Gastroesophageal sphincter (tissue), 3 donors: ENCODE data around the gene SLC35F4.

ENCODE experiments used
- POLR2A ChIP-seq, 2 donors: fragments of 450-650 bp; IDR thresholded peaks; one replicate each; pipeline ENCODE4 v1.6.1; 2017; ENCODE audit warnings: antibody characterized with exemption in 2 of 2, mild to moderate bottlenecking in 2 of 2, moderate library complexity in 1 of 2
- TF ChIP-seq, protein P1 (sequence below), 4 experiments: fragments of 200-600 bp in 2 of 4; fragments of 450-650 bp in 2 of 4; sonication (generic) in 1 of 4; IDR thresholded peaks; one replicate each; pipeline ENCODE4 v1.5.1; 2017 to 2019; ENCODE audit warnings: antibody characterized with exemption in 4 of 4, mild to moderate bottlenecking in 2 of 4, moderate library complexity in 2 of 4

DNA sequence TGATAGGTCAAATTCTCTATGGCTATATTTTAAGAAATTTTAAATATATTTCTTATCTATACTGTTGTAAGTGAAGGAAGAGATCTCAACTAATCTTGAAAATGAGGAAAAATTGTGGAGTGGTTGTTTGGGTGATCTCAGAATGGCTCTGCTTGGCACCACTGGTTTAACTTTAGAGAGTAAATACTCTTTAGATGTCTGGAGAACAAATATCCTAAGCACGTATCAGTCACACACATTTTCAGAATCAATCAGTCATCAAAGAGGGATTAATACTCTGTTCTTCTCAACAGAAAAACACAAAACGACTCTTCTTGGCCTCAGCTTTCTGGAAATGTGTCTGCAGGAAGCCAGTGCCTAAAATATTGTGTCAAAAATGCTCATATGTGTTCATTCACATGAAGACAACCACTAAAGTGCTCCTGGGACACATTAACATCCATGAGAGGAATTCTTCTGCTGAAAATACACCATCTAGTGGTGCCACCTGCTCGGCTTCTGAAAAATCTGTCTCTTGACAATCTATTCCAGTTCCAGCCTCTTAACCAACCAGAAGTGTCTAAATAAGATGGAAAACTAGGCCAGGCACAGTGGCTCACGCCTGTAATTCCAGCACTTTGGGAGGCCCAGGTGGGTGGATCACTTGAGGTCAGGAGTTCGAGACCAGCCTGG, 291.1 kb downstream of the SLC35F4 start:
- no peak for TF ChIP-seq POLR2A (IDR thresholded peaks at IDR 0.05)
- TF ChIP-seq, protein P1, sequence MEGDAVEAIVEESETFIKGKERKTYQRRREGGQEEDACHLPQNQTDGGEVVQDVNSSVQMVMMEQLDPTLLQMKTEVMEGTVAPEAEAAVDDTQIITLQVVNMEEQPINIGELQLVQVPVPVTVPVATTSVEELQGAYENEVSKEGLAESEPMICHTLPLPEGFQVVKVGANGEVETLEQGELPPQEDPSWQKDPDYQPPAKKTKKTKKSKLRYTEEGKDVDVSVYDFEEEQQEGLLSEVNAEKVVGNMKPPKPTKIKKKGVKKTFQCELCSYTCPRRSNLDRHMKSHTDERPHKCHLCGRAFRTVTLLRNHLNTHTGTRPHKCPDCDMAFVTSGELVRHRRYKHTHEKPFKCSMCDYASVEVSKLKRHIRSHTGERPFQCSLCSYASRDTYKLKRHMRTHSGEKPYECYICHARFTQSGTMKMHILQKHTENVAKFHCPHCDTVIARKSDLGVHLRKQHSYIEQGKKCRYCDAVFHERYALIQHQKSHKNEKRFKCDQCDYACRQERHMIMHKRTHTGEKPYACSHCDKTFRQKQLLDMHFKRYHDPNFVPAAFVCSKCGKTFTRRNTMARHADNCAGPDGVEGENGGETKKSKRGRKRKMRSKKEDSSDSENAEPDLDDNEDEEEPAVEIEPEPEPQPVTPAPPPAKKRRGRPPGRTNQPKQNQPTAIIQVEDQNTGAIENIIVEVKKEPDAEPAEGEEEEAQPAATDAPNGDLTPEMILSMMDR (IDR thresholded peaks at IDR 0.05) = no peak
